WTC11 (cell line): ENCODE results near the gene SNAI1.

ENCODE experiments used
- GTF2I ChIP-seq: fragments of 250-450 bp; sonication (Bioruptor Pico); conservative IDR thresholded peaks from 2 replicates; pipeline ENCODE4 v1.4.0; 2021; ENCODE audit warnings: mild to moderate bottlenecking
- NR2C2 ChIP-seq: sonication (generic); formaldehyde crosslinking; IDR thresholded peaks from 2 replicates; pipeline ENCODE4 v1.8.0; 2022; ENCODE audit warnings: mild to moderate bottlenecking, missing genetic modification reagents
- NR3C1 ChIP-seq: sonication (generic); formaldehyde crosslinking; conservative IDR thresholded peaks from 2 replicates; pipeline ENCODE4 v1.8.1; 2023; ENCODE audit warnings: low read depth, mild to moderate bottlenecking, missing genetic modification reagents
- TEAD1 ChIP-seq: sonication (generic); formaldehyde crosslinking; IDR thresholded peaks from 2 replicates; pipeline ENCODE4 v1.8.0; 2022; ENCODE audit warnings: mild to moderate bottlenecking, missing genetic modification reagents
- TF ChIP-seq, protein P1 (sequence below): fragments of 200-600 bp; IDR thresholded peaks from 2 replicates; pipeline ENCODE4 v1.8.0; 2022; ENCODE audit warnings: antibody characterized with exemption
- TF ChIP-seq, protein P2 (sequence below): sonication (generic); formaldehyde crosslinking; IDR thresholded peaks from 2 replicates; pipeline ENCODE4 v1.8.1; 2022; ENCODE audit warnings: mild to moderate bottlenecking, moderate library complexity, missing genetic modification reagents

DNA sequence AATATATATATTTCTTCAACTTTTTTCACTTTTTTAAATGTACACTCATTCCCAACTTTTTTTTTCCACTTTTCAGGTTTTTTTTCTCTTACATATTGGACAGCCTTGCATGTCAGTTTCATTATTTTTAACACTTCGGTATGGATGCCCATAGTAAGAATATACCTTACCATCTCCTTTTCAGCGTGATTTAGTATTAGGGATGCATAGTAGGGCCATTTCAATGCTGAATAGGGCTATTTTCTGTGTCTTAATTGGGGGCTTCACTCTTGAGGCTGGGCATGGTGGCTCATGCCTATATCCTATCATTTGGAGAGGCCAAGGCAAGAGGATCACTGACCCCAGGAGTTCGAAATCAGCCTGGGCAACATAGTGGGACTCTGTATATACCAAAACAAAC, 39.8 kb upstream of the SNAI1 start:
- TF ChIP-seq, protein P1, sequence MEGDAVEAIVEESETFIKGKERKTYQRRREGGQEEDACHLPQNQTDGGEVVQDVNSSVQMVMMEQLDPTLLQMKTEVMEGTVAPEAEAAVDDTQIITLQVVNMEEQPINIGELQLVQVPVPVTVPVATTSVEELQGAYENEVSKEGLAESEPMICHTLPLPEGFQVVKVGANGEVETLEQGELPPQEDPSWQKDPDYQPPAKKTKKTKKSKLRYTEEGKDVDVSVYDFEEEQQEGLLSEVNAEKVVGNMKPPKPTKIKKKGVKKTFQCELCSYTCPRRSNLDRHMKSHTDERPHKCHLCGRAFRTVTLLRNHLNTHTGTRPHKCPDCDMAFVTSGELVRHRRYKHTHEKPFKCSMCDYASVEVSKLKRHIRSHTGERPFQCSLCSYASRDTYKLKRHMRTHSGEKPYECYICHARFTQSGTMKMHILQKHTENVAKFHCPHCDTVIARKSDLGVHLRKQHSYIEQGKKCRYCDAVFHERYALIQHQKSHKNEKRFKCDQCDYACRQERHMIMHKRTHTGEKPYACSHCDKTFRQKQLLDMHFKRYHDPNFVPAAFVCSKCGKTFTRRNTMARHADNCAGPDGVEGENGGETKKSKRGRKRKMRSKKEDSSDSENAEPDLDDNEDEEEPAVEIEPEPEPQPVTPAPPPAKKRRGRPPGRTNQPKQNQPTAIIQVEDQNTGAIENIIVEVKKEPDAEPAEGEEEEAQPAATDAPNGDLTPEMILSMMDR = no peak
- TF ChIP-seq, protein P2, sequence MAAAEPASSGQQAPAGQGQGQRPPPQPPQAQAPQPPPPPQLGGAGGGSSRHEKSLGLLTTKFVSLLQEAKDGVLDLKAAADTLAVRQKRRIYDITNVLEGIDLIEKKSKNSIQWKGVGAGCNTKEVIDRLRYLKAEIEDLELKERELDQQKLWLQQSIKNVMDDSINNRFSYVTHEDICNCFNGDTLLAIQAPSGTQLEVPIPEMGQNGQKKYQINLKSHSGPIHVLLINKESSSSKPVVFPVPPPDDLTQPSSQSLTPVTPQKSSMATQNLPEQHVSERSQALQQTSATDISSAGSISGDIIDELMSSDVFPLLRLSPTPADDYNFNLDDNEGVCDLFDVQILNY (CRISPR knock-in tag) = no peak
- TF ChIP-seq TEAD1 (CRISPR knock-in tag) (no peak), NR3C1 (CRISPR knock-in tag) (no peak), GTF2I (CRISPR knock-in tag) (no peak), NR2C2 (no peak)
